ENCODE measurements around the gene CTDSPL.
"Not testable (repeated sequence)": the region's sequence is repeated elsewhere in the genome, so short reads cannot be mapped to it uniquely, and the experiment has no call there.

Gene CTDSPL

DNA sequence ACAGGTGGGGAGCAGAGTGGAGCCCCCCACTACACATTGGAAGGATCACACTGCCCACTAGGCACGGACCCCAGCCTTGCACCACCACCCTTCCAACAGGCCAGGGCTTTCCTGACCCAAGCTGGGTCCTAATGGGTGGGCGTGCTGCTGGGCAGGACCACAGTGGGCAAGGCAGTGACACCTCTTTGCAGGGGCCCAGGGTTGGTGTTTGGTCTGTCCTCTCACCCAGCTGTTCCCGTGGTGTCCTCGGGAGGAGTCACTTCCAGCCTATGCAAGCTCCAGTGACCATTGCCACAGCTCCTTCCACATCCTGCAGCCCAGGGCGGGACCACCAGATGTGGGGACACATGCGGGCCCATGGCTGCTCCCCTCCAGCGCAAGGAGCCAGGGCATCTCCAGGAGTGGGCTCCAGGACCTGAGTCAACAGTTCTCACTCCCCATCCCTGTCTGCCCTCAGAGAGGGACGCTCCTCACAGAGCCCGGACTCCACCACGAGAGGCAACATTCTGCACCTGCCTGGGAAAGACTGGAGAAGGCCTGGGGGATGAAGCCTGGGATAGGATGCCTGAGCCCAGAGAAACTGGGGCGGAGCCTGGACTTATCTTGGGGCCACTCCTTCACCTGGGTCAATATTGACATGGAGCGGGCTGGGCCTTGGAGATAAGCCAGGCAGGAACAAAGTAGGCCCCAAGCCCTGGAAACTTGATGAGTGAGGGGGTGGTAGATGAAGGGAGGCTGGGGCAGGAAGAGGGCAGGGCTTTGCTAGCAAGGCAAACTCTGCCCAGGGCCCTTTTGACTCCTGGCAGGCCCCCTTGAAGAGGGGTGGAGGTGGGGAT lies 125.0 kb downstream of the CTDSPL start:
- FAIRE-seq (no peak), DNase-seq (ENCODE audit: insufficient read length) (no peak)
- no peak for TF ChIP-seq POLR2AphosphoS5 (IDR thresholded peaks at IDR 0.05; ENCODE audit: low read depth, low read length)

DNA sequence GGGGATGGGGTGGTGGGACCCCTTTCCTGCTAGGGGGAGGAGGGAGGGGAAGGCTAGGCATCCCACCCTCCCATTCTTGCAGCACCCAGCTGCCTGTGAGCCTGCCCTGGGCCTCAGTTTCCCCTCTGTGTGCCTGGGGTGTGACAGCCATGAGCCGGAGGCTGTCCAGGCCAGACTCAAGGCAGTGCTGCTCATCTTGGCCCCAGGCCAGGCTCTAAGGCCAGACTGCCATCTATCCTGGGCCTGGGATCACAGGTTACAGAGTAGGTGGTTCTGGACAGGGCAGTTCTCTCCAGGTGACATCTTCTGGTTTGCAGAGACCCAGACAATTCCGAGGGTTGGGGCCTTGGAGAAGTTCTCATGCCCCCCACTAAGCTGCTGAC lies 125.6 kb downstream of the CTDSPL start:
- no peak for TF ChIP-seq TAF1 (IDR thresholded peaks at IDR 0.05; ENCODE audit: borderline replicate concordance, low read depth, low read length)
- TF ChIP-seq POLR2A (IDR thresholded peaks at IDR 0.05; ENCODE audit: low read depth, low read length) = no peak
- no peak for TF ChIP-seq POLR2AphosphoS5 (IDR thresholded peaks at IDR 0.05; ENCODE audit: low read depth, low read length)
- no peak for FAIRE-seq
- DNase-seq (ENCODE audit: insufficient read length) = no peak

- no peak for FAIRE-seq
- DNase-seq (ENCODE audit: insufficient read length) = no peak
- TF ChIP-seq TAF1 (IDR thresholded peaks at IDR 0.05; ENCODE audit: borderline replicate concordance, low read depth, low read length) (no peak), POLR2AphosphoS5 (IDR thresholded peaks at IDR 0.05; ENCODE audit: low read depth, low read length) (no peak), POLR2A (IDR thresholded peaks at IDR 0.05; ENCODE audit: low read depth, low read length) (no peak)
Observed at GRCh38 chr3:37987751-37988179, 126.1 kb downstream of the CTDSPL start.

DNA sequence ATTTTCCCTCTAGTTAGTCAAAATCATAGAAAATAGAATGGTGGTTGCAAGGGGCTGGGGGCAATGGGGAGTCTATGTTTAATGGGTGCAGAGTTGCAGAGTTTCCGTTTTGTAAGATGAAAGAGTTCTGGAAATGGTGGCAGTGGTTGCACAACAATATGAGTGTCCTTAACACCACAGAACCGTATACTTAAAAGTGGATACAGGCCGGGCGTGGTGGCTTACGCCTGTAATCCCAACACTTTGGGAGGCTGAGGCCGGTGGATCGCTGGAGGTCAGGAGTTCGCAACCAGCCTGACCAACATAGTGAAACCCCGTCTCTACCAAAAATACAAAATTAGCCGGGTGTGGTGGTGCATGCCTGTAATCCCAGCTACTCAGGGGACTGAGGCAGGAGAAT lies 126.7 kb downstream of the CTDSPL start:
- not testable (repeated sequence) for DNase-seq (ENCODE audit: insufficient read length)

DNA sequence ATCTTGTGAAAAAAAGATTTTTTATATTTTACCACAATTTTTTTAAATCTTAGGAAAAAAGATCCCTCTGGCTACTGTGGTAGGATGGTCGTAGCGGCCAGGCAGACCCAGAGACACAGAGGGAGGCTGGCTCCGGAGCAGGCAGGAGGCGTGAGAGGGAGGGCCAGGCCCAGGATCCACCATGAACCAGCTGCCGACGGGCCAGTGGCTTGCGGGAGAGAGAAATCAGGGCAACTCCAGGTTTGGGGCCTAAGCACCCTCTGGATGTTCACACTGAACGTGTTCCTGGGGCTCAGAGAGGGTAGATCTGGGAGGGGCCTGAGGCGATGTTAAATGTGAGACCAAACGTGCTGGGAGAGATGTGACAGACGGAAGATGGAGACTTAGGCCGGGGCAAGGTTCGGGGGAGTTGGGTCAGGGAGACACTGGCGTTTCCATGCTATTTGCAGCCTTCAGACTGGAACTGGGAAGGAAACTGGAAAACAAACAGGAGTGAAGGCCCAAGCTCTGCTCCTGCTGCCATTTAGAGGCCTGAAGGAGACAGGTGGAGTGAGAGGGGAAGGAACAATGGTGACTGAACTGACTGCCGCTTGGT lies 127.3 kb downstream of the CTDSPL start:
- FAIRE-seq (no peak), DNase-seq (ENCODE audit: insufficient read length) (no peak)
- TF ChIP-seq TAF1 (IDR thresholded peaks at IDR 0.05; ENCODE audit: borderline replicate concordance, low read depth, low read length) = no peak
- no peak for TF ChIP-seq POLR2A (IDR thresholded peaks at IDR 0.05; ENCODE audit: low read depth, low read length)
- no peak for TF ChIP-seq POLR2AphosphoS5 (IDR thresholded peaks at IDR 0.05; ENCODE audit: low read depth, low read length)

More for the DNA sequence above, 126.7 kb downstream of the CTDSPL start:
- not testable (repeated sequence) for FAIRE-seq

- DNase-seq (ENCODE audit: insufficient read length) = no peak
Observed at GRCh38 chr3:37989821-37990480, 128.3 kb downstream of the CTDSPL start.

GRCh38 chr3:37990527-37990926 lies 128.8 kb downstream of the CTDSPL start, which contains the start of gene VILL:
Gene VILL, plus strand, starts transcription at chr3:37990786. Its CDS starts 2,887 bp downstream, at chr3:37993673.
- FAIRE-seq (no peak), DNase-seq (ENCODE audit: insufficient read length) (no peak)
- TF ChIP-seq POLR2AphosphoS5 (IDR thresholded peaks at IDR 0.05; ENCODE audit: low read depth, low read length) (no peak), TAF1 (IDR thresholded peaks at IDR 0.05; ENCODE audit: borderline replicate concordance, low read depth, low read length) (no peak), POLR2A (IDR thresholded peaks at IDR 0.05; ENCODE audit: low read depth, low read length) (no peak)

More at GRCh38 chr3:37989821-37990480, 128.3 kb downstream of the CTDSPL start:
- no peak for TF ChIP-seq TAF1 (IDR thresholded peaks at IDR 0.05; ENCODE audit: borderline replicate concordance, low read depth, low read length)
- no peak for TF ChIP-seq POLR2A (IDR thresholded peaks at IDR 0.05; ENCODE audit: low read depth, low read length)
- no peak for TF ChIP-seq POLR2AphosphoS5 (IDR thresholded peaks at IDR 0.05; ENCODE audit: low read depth, low read length)
- no peak for FAIRE-seq

- FAIRE-seq (no peak), DNase-seq (ENCODE audit: insufficient read length) (no peak)
- no peak for TF ChIP-seq POLR2A (IDR thresholded peaks at IDR 0.05; ENCODE audit: low read depth, low read length)
- no peak for TF ChIP-seq POLR2AphosphoS5 (IDR thresholded peaks at IDR 0.05; ENCODE audit: low read depth, low read length)
- no peak for TF ChIP-seq TAF1 (IDR thresholded peaks at IDR 0.05; ENCODE audit: borderline replicate concordance, low read depth, low read length)
Observed at GRCh38 chr3:37991109-37991508, 129.4 kb downstream of the CTDSPL start.

DNA sequence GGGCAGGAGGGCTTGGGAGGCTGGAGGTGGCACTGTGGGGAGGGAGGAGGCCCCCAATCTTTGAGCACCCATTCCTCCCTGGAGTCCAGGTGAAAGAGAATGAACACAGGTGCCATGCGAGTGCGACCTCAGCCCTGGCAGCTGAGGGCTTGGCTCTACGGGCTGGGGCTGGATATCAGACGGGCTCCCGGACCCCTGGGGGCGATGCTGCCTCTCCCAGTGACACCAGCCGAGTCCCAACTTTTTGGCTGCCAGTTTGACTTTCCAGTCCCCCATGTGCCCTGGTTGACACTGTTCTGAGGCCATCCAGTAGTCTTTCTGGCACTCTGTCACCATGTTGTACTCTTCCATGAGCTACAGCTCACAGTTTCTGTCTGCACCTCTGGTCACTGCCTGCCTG lies 130.1 kb downstream of the CTDSPL start:
- FAIRE-seq (no peak), DNase-seq (ENCODE audit: insufficient read length) (no peak)
- no peak for TF ChIP-seq POLR2AphosphoS5 (IDR thresholded peaks at IDR 0.05; ENCODE audit: low read depth, low read length)

- DNase-seq (ENCODE audit: insufficient read length) (no peak), FAIRE-seq (no peak)
- no peak for TF ChIP-seq POLR2A (IDR thresholded peaks at IDR 0.05; ENCODE audit: low read depth, low read length)
- TF ChIP-seq TAF1 (IDR thresholded peaks at IDR 0.05; ENCODE audit: borderline replicate concordance, low read depth, low read length) = no peak
- TF ChIP-seq POLR2AphosphoS5 (IDR thresholded peaks at IDR 0.05; ENCODE audit: low read depth, low read length) = no peak
Observed at GRCh38 chr3:37992271-37993066, 130.8 kb downstream of the CTDSPL start.

DNA sequence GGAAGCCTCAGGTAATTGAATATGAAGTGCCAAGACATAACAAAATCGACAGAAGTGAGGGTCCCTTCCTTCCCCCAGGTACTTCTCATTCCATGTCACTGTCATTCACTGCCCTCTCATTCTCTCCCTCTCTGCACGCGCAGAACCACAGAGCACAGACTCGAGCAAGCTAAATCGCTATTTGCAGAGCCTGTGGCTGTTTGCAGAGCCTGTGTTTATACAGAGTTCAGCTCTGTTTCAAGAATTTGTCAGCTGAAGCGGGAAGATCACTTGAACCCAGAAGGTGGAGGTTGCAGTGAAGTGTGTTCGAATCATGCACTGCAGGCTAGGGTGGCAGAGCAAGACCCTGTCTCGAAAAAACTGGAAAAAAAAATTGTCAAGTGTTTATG lies 131.4 kb downstream of the CTDSPL start:
- no peak for TF ChIP-seq TAF1 (IDR thresholded peaks at IDR 0.05; ENCODE audit: borderline replicate concordance, low read depth, low read length)
- no peak for TF ChIP-seq POLR2AphosphoS5 (IDR thresholded peaks at IDR 0.05; ENCODE audit: low read depth, low read length)
- TF ChIP-seq POLR2A (IDR thresholded peaks at IDR 0.05; ENCODE audit: low read depth, low read length) = no peak
- DNase-seq (ENCODE audit: insufficient read length) (no peak), FAIRE-seq (no peak)

Data from GM12892 (cell line).